Measurements from ENCODE around the gene DNAJB8.

The DNAJB8 gene

GRCh38 chr3:128493570-128494366 is 27.1 kb upstream of the DNAJB8 start:
- DNase-seq (ENCODE audit: low spot score): no peak

DNA sequence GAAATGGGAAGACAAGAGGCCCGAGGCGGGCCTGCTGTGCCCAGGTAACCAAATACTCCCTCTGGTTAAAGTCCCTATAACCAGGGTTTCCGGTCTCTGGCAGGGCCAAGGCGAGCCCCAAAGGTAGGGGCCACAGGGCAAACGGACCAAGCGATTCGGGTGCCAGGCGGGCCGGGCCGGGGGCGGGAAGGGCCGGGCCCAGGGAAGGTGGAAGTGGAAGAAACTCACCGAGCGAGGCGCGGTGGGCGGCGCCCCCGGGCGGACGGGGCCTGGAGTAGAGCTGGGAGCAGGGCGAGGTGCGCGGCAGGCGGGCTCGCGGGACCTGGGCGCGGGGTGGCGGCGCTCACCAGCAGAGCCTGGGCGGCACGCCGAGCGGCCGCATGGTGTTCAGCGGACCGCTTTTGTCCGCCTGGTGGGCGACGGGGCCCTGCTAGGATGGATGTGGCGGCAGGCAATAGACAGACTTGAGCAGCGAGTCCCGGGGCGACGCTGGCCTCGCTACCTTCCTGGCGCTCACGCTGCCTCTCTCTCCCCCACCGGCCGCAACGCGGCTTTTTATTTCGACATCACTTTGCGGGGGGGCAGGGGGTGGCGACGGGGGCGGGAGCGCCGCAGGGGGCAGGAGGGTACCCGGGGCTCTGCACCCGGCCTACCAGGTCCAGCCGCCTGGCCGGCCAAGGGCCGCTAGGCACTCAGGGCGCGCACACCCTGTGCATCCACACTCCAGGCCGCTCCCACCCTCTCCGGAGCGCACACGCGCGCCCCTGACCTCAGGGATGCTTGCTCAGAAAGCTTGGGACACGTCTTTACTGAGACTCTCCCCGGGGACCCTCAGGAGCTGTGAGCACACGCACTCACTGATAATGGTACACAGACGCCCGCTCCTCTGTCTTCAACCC is 26.2 kb upstream of the DNAJB8 start, which contains the start of gene GATA2:
Gene GATA2, minus strand, starts transcription at position 531 of the 899 bp plus-strand sequence. CDS start 6,170 bp downstream, outside the sequence.
- DNase-seq (ENCODE audit: low spot score): no peak

GRCh38 chr3:128491941-128492670 is 25.4 kb upstream of the DNAJB8 start:
- DNase-seq (ENCODE audit: low spot score): no peak

DNA sequence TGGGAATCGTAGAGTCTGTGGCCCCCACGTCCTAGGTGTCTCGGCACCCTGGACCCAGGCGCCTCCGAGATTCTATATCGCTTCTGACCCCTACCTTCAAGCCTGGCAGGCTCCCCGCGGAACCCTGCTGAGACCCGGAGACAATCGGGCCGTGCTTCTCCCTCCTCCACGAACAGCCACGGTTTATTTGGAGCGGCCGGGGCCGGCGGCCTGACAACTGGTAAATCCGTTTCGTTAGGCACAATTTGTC is 24.9 kb upstream of the DNAJB8 start:
- DNase-seq (ENCODE audit: low spot score): no peak

DNA sequence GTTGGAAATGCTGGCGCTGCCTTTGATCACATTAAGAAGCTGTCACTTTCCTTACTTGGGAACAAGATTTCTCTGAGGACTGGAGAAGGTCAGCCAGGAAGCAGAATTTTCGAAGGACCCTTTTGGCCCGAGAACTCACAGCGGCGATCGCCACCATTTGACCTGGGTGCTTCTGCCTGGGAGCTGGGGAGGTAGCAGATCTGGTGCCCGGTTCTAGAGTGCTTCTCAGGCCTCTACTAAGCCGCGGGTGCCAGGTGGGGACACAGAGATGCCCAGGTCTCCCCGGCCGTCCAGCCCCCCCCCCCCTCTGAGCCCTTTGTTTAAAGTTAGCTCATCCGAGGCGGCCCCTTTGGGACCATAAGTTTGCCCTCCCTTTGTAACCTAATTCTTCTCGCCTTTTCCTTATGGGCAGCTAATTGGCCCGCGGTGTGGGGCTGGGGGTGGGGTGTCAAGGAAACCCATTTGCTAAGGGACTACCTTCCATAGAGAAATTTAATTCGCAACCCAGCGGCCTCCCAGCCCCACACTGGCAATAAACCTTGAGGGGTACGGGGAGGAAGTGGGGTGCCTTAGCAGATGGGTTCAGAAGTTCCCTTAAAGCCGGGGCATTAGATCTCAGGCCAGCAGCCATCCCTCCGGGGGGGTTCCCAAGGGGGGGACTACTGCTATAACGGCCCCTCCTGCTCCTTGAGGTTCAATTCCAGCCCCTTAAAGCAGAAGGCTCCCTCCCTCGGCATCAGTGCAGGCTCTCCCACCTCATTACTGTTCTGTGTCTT is 24.4 kb upstream of the DNAJB8 start:
- no peak for DNase-seq (ENCODE audit: low spot score)

DNA sequence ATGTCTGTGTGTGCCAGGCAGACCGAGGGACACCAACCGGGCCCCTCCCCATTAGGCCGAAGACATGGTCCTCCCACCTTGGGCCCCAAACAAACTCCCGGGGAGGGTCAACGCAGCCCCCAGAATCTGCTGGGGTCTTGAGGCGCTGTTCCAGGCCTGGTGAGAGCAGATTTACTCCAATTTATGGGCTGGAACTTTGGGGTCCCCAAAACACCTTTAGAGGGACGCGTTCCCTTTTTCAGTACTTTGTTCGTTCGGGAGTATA is 23.9 kb upstream of the DNAJB8 start:
- no peak for DNase-seq (ENCODE audit: low spot score)

DNA sequence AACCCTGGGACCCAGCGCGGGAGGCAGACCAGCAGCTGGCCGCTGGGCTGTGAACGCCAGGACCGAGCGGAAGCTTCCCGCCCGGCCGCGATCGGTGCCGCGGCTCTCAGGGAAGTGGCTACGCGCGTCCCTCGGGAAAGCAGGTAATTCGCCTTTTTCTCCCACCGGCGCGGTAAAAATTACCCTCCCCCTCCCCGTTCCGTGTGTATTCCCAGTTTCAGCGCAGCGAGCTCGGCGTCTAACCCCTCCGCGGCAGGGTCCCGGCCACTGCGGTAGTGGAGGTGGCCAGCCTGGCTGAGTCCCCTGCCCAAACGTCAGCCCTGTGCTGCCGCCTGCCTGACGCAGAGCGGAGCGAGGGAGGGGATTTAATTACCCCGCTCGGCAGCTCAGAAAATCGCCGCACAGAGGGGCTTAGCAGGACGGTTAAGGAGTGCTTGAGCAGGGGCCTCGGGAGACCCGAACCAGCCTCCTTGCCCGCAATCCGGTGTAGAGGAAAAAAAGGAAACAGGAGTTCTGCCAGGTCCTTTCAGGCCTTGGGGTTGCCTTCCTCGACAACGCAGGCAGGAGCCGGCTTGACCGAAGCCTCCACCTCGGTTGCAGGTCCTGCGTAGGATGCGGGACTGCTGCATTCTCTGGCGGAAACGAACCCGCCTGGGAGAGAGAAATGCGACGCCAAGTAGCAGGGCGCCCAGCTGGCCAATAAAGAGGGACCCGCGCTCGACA is 23.4 kb upstream of the DNAJB8 start:
- no peak for DNase-seq (ENCODE audit: low spot score)

DNA sequence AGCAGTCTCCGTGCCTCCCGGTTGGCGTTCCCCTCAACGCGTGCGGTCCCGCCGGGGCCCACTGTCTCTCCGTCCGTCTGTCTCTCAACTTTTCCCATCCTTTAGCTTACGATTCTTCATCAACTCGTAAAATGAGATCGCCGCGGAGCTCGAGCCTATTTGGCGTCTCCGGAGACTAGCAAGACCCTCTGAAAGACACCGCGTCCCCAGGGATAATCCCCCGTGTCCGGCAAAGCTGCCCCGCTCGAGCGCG is 22.9 kb upstream of the DNAJB8 start:
- DNase-seq (ENCODE audit: low spot score): no peak

DNA sequence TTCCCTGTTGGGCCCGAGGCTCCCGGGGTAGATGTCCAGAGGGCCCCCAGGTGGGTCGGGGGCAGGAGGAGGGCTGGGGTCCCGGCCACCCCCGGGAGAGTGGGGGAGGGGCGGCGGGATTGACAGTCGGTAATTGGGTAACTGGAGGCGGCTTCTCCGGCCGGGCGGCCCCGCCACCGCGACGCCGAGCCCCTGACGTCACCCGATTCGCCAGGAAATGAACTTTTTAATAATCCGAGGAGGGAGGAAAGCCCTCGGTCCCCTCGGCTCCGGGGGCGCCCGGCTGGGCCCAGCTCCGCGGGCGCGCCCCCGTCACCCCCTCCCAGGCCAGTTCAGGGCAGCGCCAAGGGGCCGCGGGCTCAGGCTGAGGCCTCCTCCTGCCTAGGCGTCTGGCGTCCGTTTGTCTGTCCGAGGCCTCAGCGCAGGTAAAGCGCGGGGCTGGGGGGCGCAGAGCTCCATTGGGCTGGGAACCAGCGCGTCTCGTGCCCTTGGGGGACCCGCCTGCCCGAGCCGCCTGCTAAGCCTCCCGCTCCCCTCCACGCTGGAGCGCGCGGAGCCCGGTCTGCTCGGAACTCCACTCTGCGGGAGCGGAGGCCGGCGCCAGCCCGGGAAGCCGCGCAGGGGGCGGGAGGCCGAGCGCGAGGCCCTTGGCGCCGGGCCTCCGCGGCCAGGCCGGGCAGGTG is 22.4 kb upstream of the DNAJB8 start:
- no peak for DNase-seq (ENCODE audit: low spot score)

DNA sequence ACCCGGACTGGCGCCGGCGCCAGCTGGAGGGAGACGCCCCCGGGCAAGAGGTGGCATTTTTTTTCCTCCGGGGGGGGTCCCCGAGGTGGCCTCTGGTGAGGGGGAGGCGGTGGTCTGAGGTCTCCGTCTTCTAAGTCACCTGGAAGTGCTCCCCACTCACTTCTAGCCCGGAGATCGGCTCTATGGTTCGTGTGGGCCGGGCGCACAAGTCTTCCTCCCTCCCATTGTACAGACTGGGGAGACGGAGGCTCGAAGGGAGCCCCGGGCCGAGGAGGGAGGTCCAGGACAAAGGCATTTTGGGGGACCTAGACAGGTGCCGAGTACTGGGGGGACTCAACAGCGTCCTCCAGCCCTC is 21.9 kb upstream of the DNAJB8 start:
- no peak for DNase-seq (ENCODE audit: low spot score)

GRCh38 chr3:128487813-128488635 is 21.3 kb upstream of the DNAJB8 start:
- DNase-seq (ENCODE audit: low spot score): no peak

- no peak for DNase-seq (ENCODE audit: low spot score)
These were observed 20.8 kb upstream of the DNAJB8 start for GRCh38 chr3:128487538-128487812.

- no peak for DNase-seq (ENCODE audit: low spot score)
These were observed 20.2 kb upstream of the DNAJB8 start for GRCh38 chr3:128486681-128487537.

DNA sequence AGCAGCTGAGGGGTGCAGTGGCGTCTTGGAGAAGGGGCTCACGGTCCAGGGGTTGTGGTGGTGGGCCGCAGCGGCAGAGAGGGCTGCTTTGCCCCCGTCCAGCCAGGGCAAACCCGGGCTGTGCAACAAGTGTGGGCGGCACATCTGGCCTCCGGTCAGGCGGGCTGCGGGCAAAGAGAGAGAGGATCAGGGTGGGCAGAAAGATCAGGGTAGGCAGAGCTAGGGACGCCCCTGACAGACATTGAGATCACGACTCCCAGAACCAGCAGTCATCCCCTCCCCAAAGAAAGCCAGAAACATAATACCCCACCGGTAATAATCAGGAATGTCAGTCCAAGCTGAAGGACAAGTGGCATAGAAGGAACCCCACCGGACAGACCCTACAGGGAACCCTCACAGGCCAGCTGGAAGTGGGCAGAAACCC is 19.5 kb upstream of the DNAJB8 start:
- no peak for DNase-seq (ENCODE audit: low spot score)

DNA sequence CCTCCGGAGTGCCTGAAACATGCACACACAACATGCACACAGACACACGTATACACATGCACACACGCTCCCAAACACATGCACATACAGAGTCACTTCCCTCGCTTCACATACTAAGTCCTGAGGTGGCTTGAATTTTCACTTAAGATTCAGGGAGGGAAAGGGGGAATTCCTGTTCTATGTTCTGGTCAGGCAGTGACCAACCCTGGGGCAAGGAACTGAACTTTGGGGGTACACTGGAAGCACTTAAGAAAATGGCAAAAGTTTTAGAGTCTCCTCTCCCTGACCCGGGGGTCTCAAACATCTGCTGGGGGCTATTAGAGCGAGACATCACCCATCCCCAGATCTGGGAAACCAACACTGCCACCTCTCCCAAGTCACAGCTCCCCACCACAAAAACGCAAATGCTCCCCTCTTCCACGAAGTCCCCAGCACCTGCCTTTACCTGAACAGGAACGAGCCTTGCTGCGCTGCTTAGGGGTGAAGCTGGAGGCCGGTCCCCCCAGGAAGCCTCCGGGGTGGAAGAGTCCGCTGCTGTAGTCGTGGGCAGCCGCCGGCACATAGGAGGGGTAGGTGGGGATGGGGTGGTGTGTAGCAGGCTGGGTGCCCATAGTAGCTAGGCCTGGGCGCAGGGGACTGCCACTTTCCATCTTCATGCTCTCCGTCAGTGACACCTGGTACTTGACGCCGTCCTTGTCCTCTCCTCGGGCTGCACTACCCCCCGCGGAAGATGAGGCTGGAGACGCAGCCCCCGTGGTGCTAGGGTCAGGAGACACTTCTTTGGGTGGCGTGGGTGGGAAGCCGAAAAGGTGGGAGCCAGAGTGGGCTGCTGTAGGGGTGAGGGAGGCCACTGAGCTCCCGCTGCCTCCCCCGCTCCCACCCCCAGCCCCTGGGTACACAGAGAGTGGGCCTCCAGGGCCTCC is 18.9 kb upstream of the DNAJB8 start:
- DNase-seq (ENCODE audit: low spot score): no peak

DNA sequence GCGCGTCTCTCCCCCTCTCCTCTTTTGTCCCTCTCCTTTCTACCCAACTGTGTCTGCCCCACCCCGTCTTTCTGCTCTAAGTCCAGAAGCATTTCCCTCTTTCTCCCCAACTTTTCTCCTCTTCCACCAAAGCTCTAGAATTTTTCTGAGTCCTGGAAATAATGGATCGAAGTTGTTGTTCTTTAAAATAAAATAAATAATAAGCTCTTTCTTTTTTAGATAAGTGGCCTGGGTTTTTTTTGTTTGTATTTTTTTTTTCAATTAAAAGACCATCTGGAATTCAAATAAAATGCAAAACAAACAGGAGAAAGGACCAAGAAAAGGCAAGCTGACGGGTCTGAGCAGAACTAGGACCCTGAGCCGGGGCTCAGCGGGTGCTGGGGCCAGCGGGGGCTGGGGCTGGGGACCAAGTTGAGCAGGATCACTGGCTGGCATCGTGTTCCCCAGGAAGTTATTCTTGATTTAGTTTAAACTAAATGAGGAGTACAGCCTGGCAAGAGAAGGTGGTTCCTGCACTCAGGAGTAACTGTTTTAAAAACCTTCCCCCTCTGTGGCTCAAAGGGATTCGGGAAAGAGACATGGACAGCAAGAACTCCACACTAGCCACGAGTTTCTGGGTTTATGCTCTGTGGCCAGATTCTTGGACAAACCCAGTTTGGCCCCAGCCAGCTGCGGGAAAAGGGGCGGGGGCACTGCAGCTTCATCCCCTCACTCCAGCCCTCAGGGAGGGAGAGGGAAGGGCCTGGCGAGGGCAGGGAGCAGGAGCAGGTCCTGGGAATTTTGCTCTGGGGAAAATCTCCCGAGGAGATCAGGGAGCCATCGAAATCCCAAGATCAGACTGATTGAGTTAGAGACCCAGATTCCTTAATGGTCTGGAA is 18.0 kb upstream of the DNAJB8 start:
- DNase-seq (ENCODE audit: low spot score): no peak

DNA sequence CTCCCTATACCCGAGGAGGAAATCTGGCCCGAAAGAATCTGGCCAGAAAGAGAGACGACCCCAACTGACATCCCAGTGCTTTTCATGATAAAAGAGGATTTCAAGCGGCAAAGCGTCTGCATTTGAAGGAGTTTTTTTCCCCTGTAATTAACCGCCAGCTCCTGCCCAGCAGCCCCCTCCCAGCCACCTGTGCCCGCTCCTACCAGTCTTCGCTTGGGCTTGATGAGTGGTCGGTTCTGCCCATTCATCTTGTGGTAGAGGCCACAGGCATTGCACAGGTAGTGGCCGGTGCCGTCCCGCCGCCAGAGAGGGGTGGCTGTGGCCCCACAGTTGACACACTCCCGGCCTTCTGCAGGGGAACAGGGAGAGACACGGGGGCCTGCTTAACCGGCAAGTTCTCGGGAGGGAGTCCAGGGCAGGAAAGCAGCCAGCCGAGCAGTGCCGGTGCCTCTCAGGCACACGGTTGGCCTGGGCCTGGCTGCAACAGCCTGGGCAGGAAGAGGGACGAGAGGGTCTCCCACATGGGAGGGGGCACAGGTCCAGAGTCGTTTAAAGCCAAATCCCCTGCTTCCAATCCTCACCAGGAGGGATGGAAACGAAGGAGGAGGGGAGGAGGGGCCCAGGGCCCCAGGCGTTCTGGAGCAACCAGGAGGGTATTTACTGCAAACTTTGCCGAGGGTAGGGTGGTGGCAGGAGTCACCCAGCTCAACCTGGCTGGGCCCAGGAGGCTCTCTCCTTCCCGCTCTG is 17.1 kb upstream of the DNAJB8 start:
- no peak for DNase-seq (ENCODE audit: low spot score)

Data from putamen (tissue), 1 donor.